ENCODE data around the gene CCNB3. TPM values are rescaled to one million over a fixed set of nuclear protein-coding genes. Genes with fewer than 3 reads are reported as not detected.
A peak's percentile ranks its signal among the peaks of the same experiment; 100 is the strongest.

CCNB3 gene, protein sequence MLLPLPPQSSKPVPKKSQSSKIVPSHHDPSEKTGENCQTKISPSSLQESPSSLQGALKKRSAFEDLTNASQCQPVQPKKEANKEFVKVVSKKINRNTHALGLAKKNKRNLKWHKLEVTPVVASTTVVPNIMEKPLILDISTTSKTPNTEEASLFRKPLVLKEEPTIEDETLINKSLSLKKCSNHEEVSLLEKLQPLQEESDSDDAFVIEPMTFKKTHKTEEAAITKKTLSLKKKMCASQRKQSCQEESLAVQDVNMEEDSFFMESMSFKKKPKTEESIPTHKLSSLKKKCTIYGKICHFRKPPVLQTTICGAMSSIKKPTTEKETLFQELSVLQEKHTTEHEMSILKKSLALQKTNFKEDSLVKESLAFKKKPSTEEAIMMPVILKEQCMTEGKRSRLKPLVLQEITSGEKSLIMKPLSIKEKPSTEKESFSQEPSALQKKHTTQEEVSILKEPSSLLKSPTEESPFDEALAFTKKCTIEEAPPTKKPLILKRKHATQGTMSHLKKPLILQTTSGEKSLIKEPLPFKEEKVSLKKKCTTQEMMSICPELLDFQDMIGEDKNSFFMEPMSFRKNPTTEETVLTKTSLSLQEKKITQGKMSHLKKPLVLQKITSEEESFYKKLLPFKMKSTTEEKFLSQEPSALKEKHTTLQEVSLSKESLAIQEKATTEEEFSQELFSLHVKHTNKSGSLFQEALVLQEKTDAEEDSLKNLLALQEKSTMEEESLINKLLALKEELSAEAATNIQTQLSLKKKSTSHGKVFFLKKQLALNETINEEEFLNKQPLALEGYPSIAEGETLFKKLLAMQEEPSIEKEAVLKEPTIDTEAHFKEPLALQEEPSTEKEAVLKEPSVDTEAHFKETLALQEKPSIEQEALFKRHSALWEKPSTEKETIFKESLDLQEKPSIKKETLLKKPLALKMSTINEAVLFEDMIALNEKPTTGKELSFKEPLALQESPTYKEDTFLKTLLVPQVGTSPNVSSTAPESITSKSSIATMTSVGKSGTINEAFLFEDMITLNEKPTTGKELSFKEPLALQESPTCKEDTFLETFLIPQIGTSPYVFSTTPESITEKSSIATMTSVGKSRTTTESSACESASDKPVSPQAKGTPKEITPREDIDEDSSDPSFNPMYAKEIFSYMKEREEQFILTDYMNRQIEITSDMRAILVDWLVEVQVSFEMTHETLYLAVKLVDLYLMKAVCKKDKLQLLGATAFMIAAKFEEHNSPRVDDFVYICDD (N-terminal part only)
- under 1 TPM in 6 of 7 donors, not detected in 1; 0.17 to 0.51 (median 0.27) TPM for total RNA-seq
- polyA plus RNA-seq, result 1 to 10 TPM in 1 of 2 donors, under 1 TPM in 1; 0.10 to 1.5 TPM
- long read RNA-seq, donor 1, result 0 reads
- long read RNA-seq, donor 2, partial matches to known transcripts, result 25 of 26 reads
- long read RNA-seq, donor 2, other reads (novel, unspliced or antisense), result 0 of 26 reads
- long read RNA-seq, donor 3, result 0 reads

DNA sequence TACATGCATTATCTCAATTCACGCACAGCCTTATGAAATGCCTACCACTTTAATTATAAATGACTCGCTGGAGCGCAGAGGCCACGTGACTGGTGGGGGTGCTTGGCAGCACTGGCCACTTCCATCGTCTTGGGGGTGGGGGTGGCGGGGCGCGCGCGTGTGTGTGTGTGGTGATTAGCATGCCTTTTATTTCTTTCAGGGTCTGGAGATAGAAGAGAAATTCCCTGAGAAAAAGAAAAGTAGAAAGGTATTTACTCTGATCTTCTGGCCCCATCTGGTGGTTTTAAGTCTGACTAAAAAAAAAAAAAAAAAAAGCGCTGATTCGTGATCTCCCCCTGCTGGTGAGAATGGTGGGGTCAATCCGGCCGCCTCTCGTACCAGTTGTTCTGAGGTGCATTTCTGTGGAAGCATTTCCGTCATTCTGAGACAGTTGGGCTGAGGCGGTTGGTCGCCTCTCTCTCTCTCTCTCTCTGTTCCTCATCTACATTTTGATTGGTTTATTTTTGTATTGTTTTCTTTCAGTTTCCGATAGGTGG, at the start of gene CCNB3:
TSS of gene CCNB3 (plus strand) at position 402 of the 536 bp plus-strand sequence. CDS start 80,399 bp downstream, outside the sequence.
- no peaks in the 10 kb centered on the region for H3K9me3 ChIP-seq
- H3K4me3 ChIP-seq, result peak within 1 kb of the TSS; percentile 20
- TF ChIP-seq, protein P1, sequence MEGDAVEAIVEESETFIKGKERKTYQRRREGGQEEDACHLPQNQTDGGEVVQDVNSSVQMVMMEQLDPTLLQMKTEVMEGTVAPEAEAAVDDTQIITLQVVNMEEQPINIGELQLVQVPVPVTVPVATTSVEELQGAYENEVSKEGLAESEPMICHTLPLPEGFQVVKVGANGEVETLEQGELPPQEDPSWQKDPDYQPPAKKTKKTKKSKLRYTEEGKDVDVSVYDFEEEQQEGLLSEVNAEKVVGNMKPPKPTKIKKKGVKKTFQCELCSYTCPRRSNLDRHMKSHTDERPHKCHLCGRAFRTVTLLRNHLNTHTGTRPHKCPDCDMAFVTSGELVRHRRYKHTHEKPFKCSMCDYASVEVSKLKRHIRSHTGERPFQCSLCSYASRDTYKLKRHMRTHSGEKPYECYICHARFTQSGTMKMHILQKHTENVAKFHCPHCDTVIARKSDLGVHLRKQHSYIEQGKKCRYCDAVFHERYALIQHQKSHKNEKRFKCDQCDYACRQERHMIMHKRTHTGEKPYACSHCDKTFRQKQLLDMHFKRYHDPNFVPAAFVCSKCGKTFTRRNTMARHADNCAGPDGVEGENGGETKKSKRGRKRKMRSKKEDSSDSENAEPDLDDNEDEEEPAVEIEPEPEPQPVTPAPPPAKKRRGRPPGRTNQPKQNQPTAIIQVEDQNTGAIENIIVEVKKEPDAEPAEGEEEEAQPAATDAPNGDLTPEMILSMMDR (IDR thresholded peaks at IDR 0.05), result peak; percentile 48 to 53 (median 50)
- no peak for TF ChIP-seq EP300 (IDR thresholded peaks at IDR 0.05)
- H3K4me1 ChIP-seq (ENCODE audit: insufficient read depth), result no peaks in the 10 kb centered on the region
- no peak within 1 kb of the TSS for H3K27ac ChIP-seq
- intact Hi-C loops (cut with DNase I), result loop anchor here in 1 of 4 donors (5.0 kb wide), 1 partner anchor 287 kb away; no protein-coding TSS in a partner anchor
- peak; percentile 57 to 76 (median 66) for DNase-seq
- H3K36me3 ChIP-seq, result no peaks in the 10 kb centered on the region
- no peaks in the 10 kb centered on the region for H3K27me3 ChIP-seq
- 8 to 11% (median 9%) methylated on average over 19 of the region's 19 CpGs for WGBS, 3 donors

DNA sequence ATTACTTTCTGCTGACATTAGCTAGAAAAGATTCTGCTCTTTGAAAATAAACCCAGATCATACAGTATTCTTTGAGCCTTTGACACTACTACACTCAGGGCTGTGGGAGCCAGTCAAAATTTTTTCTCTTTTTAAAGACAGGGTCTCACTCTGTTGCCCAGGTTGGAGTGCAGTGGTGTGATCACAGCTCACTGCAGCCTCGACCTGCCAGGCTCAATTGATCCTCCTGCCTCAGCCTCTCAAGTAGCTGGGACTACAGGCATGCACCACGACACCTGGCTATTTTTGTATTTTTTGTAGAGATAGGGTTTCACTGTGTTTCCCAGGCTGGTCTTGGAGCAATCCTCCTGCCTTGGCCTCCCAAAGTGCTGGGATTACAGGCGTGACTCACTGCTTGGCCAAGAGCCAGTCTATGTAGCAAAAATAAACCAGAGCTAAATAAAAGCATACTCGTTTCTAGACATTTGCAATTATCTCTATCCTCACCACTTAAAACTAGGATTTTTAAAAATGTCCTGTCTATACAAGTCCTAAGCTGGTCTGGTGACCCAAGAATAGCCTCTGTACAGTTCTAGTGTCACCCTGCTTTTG, 46.9 kb upstream of the CCNB3 start:
- TF ChIP-seq, protein P1 (IDR thresholded peaks at IDR 0.05), result no peak
- TF ChIP-seq EP300 (IDR thresholded peaks at IDR 0.05) (no peak), POLR2A (IDR thresholded peaks at IDR 0.05) (no peak)
- Histone ChIP-seq H3K4me1 (ENCODE audit: insufficient read depth) (no peaks in the 10 kb centered on the region), H3K4me3 (no peak overlapping the region), H3K27me3 (no peaks in the 10 kb centered on the region), H3K36me3 (no peaks in the 10 kb centered on the region), H3K9me3 (no peaks in the 10 kb centered on the region), H3K27ac (no peak overlapping the region)
- intact Hi-C loops (cut with DNase I), result no loop called here
- DNase-seq, result peak in 1 of 5 donors; percentile 31
- 32 to 43% (median 33%) methylated on average over 4 of the region's 4 CpGs for WGBS, 3 donors

DNA sequence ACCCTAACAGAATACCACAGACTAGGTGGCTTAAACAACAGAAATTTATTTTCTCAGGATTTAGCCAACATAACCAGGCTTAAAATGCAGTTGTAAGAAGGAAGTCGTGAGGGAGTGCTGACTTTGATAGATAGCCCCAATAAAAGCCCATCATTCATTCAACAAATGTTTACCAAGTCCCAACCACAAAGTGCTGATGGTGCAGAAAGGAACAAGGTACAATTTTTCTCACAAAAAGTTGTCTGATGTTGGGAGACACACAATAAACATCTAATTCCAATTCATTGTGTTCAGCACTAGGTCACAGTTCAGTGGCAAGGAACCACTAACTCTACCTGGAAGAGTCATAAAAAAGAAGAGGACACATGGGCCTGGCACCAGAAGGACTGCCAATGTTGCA, 46.0 kb upstream of the CCNB3 start:
- H3K27me3 ChIP-seq, result no peaks in the 10 kb centered on the region
- no peaks in the 10 kb centered on the region for H3K36me3 ChIP-seq
- no peak overlapping the region for H3K4me3 ChIP-seq
- intact Hi-C loops (cut with DNase I), result no loop called here
- 39 to 47% (median 39%) methylated on average over 1 of the region's 1 CpG for WGBS, 3 donors
- H3K4me1 ChIP-seq (ENCODE audit: insufficient read depth), result no peaks in the 10 kb centered on the region
- TF ChIP-seq EP300 (IDR thresholded peaks at IDR 0.05), result no peak
- no peak for TF ChIP-seq POLR2A (IDR thresholded peaks at IDR 0.05)
- TF ChIP-seq, protein P1 (IDR thresholded peaks at IDR 0.05), result no peak
- H3K9me3 ChIP-seq, result no peaks in the 10 kb centered on the region
- no peak for DNase-seq
- no peak overlapping the region for H3K27ac ChIP-seq
